Trophoblast cell (in vitro differentiated cells and primary cell): ENCODE measurements around the gene FGFBP1.
A peak's percentile ranks its signal among the peaks of the same experiment; 100 is the strongest.

Source experiments
- DNase-seq, 2 donors: peaks; one replicate each; pipeline ENCODE4 v3.0.0-alpha.2; 2016
- H2AFZ ChIP-seq: 2 replicates; pipeline ENCODE4 v1.6.1; 2013; ENCODE audit warnings: low read length, moderate library complexity, mild to moderate bottlenecking; ENCODE audit not compliant: insufficient read depth, poor library complexity
- H2AK5ac ChIP-seq: 2 replicates; pipeline ENCODE4 v1.6.1; 2013; ENCODE audit warnings: mild to moderate bottlenecking, low read length
- H2BK120ac ChIP-seq: 2 replicates; pipeline ENCODE4 v1.6.1; 2013; ENCODE audit warnings: low read length, mild to moderate bottlenecking, moderate library complexity; ENCODE audit not compliant: insufficient read depth, poor library complexity
- H2BK12ac ChIP-seq: 2 replicates; pipeline ENCODE4 v1.6.1; 2013; ENCODE audit warnings: mild to moderate bottlenecking, low read length, moderate library complexity
- H2BK5ac ChIP-seq: 2 replicates; pipeline ENCODE4 v1.6.1; 2013; ENCODE audit warnings: low read length, low read depth, moderate library complexity, mild to moderate bottlenecking; ENCODE audit not compliant: poor library complexity
- H3K14ac ChIP-seq: 2 replicates; pipeline ENCODE4 v1.6.1; 2013; ENCODE audit warnings: mild to moderate bottlenecking, low read length
- H3K18ac ChIP-seq: 2 replicates; pipeline ENCODE4 v1.6.1; 2013; ENCODE audit warnings: mild to moderate bottlenecking, low read length
- H3K23ac ChIP-seq: 2 replicates; pipeline ENCODE4 v1.6.1; 2013; ENCODE audit warnings: low read length
- H3K27ac ChIP-seq: 2 replicates; pipeline ENCODE4 v1.5.1; 2013; ENCODE audit warnings: low read depth, mild to moderate bottlenecking, inconsistent platforms, low read length, moderate library complexity
- H3K27me3 ChIP-seq: 2 replicates; pipeline ENCODE4 v1.6.1; 2013; ENCODE audit warnings: inconsistent platforms, mild to moderate bottlenecking, low read length, moderate library complexity; ENCODE audit not compliant: insufficient read depth
- H3K36me3 ChIP-seq, 2 experiments: 1 replicate in 1 of 2; 2 replicates in 1 of 2; pipeline ENCODE4 v1.6.1; 2013; ENCODE audit warnings: low read length in 2 of 2, mild to moderate bottlenecking in 2 of 2, moderate library complexity in 1 of 2; ENCODE audit not compliant: insufficient read depth in 2 of 2, control insufficient read depth in 1 of 2
- H3K4ac ChIP-seq: 2 replicates; pipeline ENCODE4 v1.6.1; 2013; ENCODE audit warnings: low read depth, mild to moderate bottlenecking, low read length, moderate library complexity
- H3K4me1 ChIP-seq, 2 experiments: 1 replicate in 1 of 2; 2 replicates in 1 of 2; pipeline ENCODE4 v1.6.1; 2013; ENCODE audit warnings: low read length in 2 of 2, mild to moderate bottlenecking in 2 of 2, moderate library complexity in 1 of 2; ENCODE audit not compliant: insufficient read depth in 2 of 2, control insufficient read depth in 1 of 2
- H3K4me2 ChIP-seq: 2 replicates; pipeline ENCODE4 v1.6.1; 2013; ENCODE audit warnings: inconsistent platforms, mild to moderate bottlenecking, low read length, moderate library complexity
- H3K4me3 ChIP-seq: 2 replicates; pipeline ENCODE4 v1.5.1; 2013; ENCODE audit warnings: mild to moderate bottlenecking, low read depth, low read length, inconsistent platforms
- H3K79me1 ChIP-seq: one replicate; pipeline ENCODE4 v1.6.1; 2013; ENCODE audit warnings: low read length
- H3K79me2 ChIP-seq: 2 replicates; pipeline ENCODE4 v1.6.1; 2013; ENCODE audit warnings: low read length, mild to moderate bottlenecking; ENCODE audit not compliant: control insufficient read depth, insufficient read depth, poor library complexity
- H3K9ac ChIP-seq: 2 replicates; pipeline ENCODE4 v1.6.1; 2013; ENCODE audit warnings: mild to moderate bottlenecking, low read length
- H3K9me3 ChIP-seq: 2 replicates; pipeline ENCODE4 v1.6.1; 2013; ENCODE audit warnings: low read depth, mild to moderate bottlenecking, control low read depth, inconsistent platforms, low read length; ENCODE audit not compliant: insufficient read depth
- H4K12ac ChIP-seq: 2 replicates; pipeline ENCODE4 v1.6.1; 2013; ENCODE audit warnings: low read depth, mild to moderate bottlenecking, low read length, moderate library complexity
- H4K8ac ChIP-seq: 2 replicates; pipeline ENCODE4 v1.6.1; 2013; ENCODE audit warnings: low read depth, mild to moderate bottlenecking, low read length, moderate library complexity
- H4K91ac ChIP-seq: one replicate; pipeline ENCODE4 v1.6.1; 2013; ENCODE audit warnings: low read depth, mild to moderate bottlenecking, low read length, moderate library complexity
- WGBS: extraction: QIAGEN DNeasy Blood & Tissue Kit; methylation state at CpG from one replicate; pipeline ENCODE4 v1.1.7; 2013; ENCODE audit warnings: missing lambda C conversion rate; ENCODE audit not compliant: insufficient read length, insufficient coverage; ENCODE audit errors: extremely low coverage; 5-methylcytosine and 5-hydroxymethylcytosine counted together

FGFBP1 gene

GRCh38 chr4:15890246-15890829, 48.2 kb downstream of the FGFBP1 start:
- no peak for DNase-seq
- Histone ChIP-seq H3K4me2 (no peak overlapping the region), H4K12ac (no peak overlapping the region), H2BK5ac (no peak overlapping the region), H3K36me3 (no peaks in the 10 kb centered on the region), H4K91ac (no peak overlapping the region), H3K4ac (no peak overlapping the region), H2BK120ac (no peak overlapping the region), H3K23ac (no peak overlapping the region), H4K8ac (no peak overlapping the region), H3K27ac (no peak overlapping the region), H3K27me3 (no peaks in the 10 kb centered on the region), H3K4me1 (peaks cover 0 to 2% of the 10 kb centered on the region in 2 experiments), H3K14ac (no peak overlapping the region), H3K79me2 (no peaks in the 10 kb centered on the region), H3K9me3 (no peaks in the 10 kb centered on the region), H2BK12ac (no peak overlapping the region), H2AFZ (no peak overlapping the region), H3K4me3 (no peak overlapping the region), H3K79me1 (no peaks in the 10 kb centered on the region), H2AK5ac (no peak overlapping the region), H3K9ac (no peak overlapping the region), H3K18ac (no peak overlapping the region)
- whole genome bisulfite sequencing: no CpG with 5 or more reads among the region's 4 CpGs

GRCh38 chr4:15888515-15888914, 50.0 kb downstream of the FGFBP1 start:
- H3K9me3 ChIP-seq: no peaks in the 10 kb centered on the region
- H3K36me3 ChIP-seq: no peaks in the 10 kb centered on the region
- no peak overlapping the region for H2BK120ac ChIP-seq
- no peak overlapping the region for H3K4me2 ChIP-seq
- no peaks in the 10 kb centered on the region for H3K4me1 ChIP-seq
- H3K4me3 ChIP-seq: no peak overlapping the region
- no peak overlapping the region for H4K91ac ChIP-seq
- peak; percentile 68 to 76 for DNase-seq
- H3K4ac ChIP-seq: no peak overlapping the region
- H3K27ac ChIP-seq: no peak overlapping the region
- no peak overlapping the region for H2AK5ac ChIP-seq
- H2BK12ac ChIP-seq: no peak overlapping the region
- H4K8ac ChIP-seq: no peak overlapping the region
- H3K18ac ChIP-seq: no peak overlapping the region
- no peak overlapping the region for H2BK5ac ChIP-seq
- no peak overlapping the region for H3K9ac ChIP-seq
- H3K14ac ChIP-seq: no peak overlapping the region
- no peak overlapping the region for H3K23ac ChIP-seq
- no peak overlapping the region for H2AFZ ChIP-seq
- no peaks in the 10 kb centered on the region for H3K79me2 ChIP-seq
- no peaks in the 10 kb centered on the region for H3K79me1 ChIP-seq
- no peak overlapping the region for H4K12ac ChIP-seq
- WGBS: no CpG with 5 or more reads among the region's 9 CpGs
- no peaks in the 10 kb centered on the region for H3K27me3 ChIP-seq
